ENCODE results near the gene CCDC121.
A peak's percentile ranks its signal among the peaks of the same experiment; 100 is the strongest.

The CCDC121 gene

GRCh38 chr2:27582695-27583389 lies 46.0 kb downstream of the CCDC121 start, which contains the start of gene ZNF512:
Gene ZNF512 (plus strand): TSS chr2:27583042. CDS start chr2:27583113, 71 bp downstream.
- no peaks in the 10 kb centered on the region for H3K9me3 ChIP-seq (ENCODE audit: control insufficient read depth, low read length)

DNA sequence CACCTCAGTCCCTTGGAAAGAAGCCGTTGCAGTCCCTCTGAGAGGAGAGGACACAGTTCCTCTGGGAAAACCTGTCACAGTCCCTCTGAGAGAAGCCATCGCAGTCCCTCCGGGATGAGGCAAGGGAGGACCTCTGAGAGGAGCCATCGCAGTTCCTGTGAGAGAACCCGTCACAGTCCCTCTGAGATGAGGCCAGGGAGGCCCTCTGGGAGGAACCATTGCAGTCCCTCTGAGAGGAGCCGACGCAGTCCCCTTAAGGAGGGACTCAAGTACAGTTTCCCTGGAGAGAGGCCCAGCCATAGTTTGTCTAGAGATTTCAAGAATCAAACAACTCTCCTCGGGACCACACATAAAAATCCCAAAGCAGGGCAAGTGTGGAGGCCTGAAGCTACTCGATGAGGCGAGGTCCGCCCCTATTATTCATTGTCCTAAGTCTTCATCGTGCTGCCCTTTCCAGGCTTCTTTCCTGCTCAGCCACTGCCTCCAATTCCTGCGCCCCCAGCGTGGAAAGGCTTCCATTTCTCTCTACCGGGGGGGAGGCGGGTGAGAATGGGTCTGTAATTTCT lies 46.6 kb downstream of the CCDC121 start:
- peak overlapping the region; percentile 57 for H3K4me2 ChIP-seq (ENCODE audit: low read length)
- TF ChIP-seq, protein P1, sequence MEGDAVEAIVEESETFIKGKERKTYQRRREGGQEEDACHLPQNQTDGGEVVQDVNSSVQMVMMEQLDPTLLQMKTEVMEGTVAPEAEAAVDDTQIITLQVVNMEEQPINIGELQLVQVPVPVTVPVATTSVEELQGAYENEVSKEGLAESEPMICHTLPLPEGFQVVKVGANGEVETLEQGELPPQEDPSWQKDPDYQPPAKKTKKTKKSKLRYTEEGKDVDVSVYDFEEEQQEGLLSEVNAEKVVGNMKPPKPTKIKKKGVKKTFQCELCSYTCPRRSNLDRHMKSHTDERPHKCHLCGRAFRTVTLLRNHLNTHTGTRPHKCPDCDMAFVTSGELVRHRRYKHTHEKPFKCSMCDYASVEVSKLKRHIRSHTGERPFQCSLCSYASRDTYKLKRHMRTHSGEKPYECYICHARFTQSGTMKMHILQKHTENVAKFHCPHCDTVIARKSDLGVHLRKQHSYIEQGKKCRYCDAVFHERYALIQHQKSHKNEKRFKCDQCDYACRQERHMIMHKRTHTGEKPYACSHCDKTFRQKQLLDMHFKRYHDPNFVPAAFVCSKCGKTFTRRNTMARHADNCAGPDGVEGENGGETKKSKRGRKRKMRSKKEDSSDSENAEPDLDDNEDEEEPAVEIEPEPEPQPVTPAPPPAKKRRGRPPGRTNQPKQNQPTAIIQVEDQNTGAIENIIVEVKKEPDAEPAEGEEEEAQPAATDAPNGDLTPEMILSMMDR (IDR thresholded peaks at IDR 0.05), result no peak
- H3K4me3 ChIP-seq (ENCODE audit: low read depth, low read length), result peak overlapping the region; percentile 66
- peaks cover 24% of the 10 kb centered on the region for H3K79me2 ChIP-seq
- peak overlapping the region; percentile 58 for H3K27ac ChIP-seq
- no peaks in the 10 kb centered on the region for H3K36me3 ChIP-seq (ENCODE audit: control insufficient read depth, insufficient read depth, low read length)
- H3K27me3 ChIP-seq (ENCODE audit: control insufficient read depth, insufficient read depth, low read length), result no peaks in the 10 kb centered on the region
- H3K9ac ChIP-seq, result no peak overlapping the region
- peaks cover 8% of the 10 kb centered on the region for H3K4me1 ChIP-seq
- H2AFZ ChIP-seq, result peak overlapping the region; percentile 88
- no peaks in the 10 kb centered on the region for H3K9me3 ChIP-seq (ENCODE audit: control insufficient read depth, low read length)

More at GRCh38 chr2:27582695-27583389, 46.0 kb downstream of the CCDC121 start, which contains the start of gene ZNF512:
- Histone ChIP-seq H3K4me3 (ENCODE audit: low read depth, low read length) (peak within 1 kb of the TSS; percentile 66), H3K36me3 (ENCODE audit: control insufficient read depth, insufficient read depth, low read length) (no peaks in the 10 kb centered on the region), H3K27me3 (ENCODE audit: control insufficient read depth, insufficient read depth, low read length) (no peaks in the 10 kb centered on the region), H3K79me2 (peaks cover 24% of the 10 kb centered on the region), H3K4me2 (ENCODE audit: low read length) (peak within 1 kb of the TSS; percentile 57), H3K4me1 (peaks cover 8% of the 10 kb centered on the region), H3K27ac (peak within 1 kb of the TSS; percentile 58), H3K9ac (no peak within 1 kb of the TSS), H2AFZ (peak within 1 kb of the TSS; percentile 88)
- TF ChIP-seq, protein P1 (IDR thresholded peaks at IDR 0.05), result no peak

- TF ChIP-seq, protein P1 (IDR thresholded peaks at IDR 0.05), result no peak
- peaks cover 24% of the 10 kb centered on the region for H3K79me2 ChIP-seq
- no peaks in the 10 kb centered on the region for H3K36me3 ChIP-seq (ENCODE audit: control insufficient read depth, insufficient read depth, low read length)
- no peak overlapping the region for H3K27ac ChIP-seq
- no peaks in the 10 kb centered on the region for H3K9me3 ChIP-seq (ENCODE audit: control insufficient read depth, low read length)
- peak overlapping the region; percentile 88 for H2AFZ ChIP-seq
- H3K9ac ChIP-seq, result no peak overlapping the region
- no peak overlapping the region for H3K4me2 ChIP-seq (ENCODE audit: low read length)
- H3K4me3 ChIP-seq (ENCODE audit: low read depth, low read length), result no peak overlapping the region
- H3K4me1 ChIP-seq, result peaks cover 8% of the 10 kb centered on the region
- no peaks in the 10 kb centered on the region for H3K27me3 ChIP-seq (ENCODE audit: control insufficient read depth, insufficient read depth, low read length)
Observed at GRCh38 chr2:27581417-27582128, 47.2 kb downstream of the CCDC121 start.
